Activated CD4-positive, alpha-beta T cell treated with anti-CD3 and anti-CD28 coated beads, Interleukin-2, amount 10 ng/mL, durations not matched to agents 7 days and 5 days (primary cell): ENCODE measurements around the gene GLB1L3. TPM values are rescaled to one million over a fixed set of nuclear protein-coding genes. Genes with fewer than 3 reads are reported as not detected.
"Not testable (repeated sequence)": the region's sequence is repeated elsewhere in the genome, so short reads cannot be mapped to it uniquely, and the experiment has no call there.

ENCODE experiments used
- CTCF ChIA-PET: fragments of 350-600 bp; sonication (Branson Sonifier 250); formaldehyde crosslinking; loops from one replicate; lab custom pipeline; 2021; ENCODE audit warnings: antibody characterized with exemption; lab: Charles Lee
- POLR2A ChIA-PET: fragments of 350-600 bp; sonication (Branson Sonifier 250); formaldehyde crosslinking; loops from one replicate; lab custom pipeline; 2021; ENCODE audit warnings: antibody characterized with exemption; lab: Charles Lee
- DNase-seq: peaks from one replicate; pipeline ENCODE4 v3.0.0-alpha.2; 2020
- H3K27ac Mint-ChIP-seq: one replicate; pipeline ENCODE4 v1.8.0; 2021; ENCODE audit warnings: mild to moderate bottlenecking, moderate library complexity, mixed read lengths
- H3K27me3 Mint-ChIP-seq: one replicate; pipeline ENCODE4 v1.8.0; 2021; ENCODE audit warnings: mixed read lengths
- H3K36me3 Mint-ChIP-seq: one replicate; pipeline ENCODE4 v1.8.0; 2021; ENCODE audit warnings: low read depth, mixed read lengths
- H3K4me1 Mint-ChIP-seq: one replicate; pipeline ENCODE4 v1.8.0; 2021; ENCODE audit warnings: mixed read lengths
- H3K4me3 Mint-ChIP-seq: one replicate; pipeline ENCODE4 v1.8.0; 2021; ENCODE audit warnings: mild to moderate bottlenecking, moderate library complexity, mixed read lengths
- H3K9me3 Mint-ChIP-seq: one replicate; pipeline ENCODE4 v1.8.0; 2021; ENCODE audit warnings: mixed read lengths
- total RNA-seq, 2 experiments: library from RNA; stranded (reverse); gene quantifications; one replicate each; pipeline ENCODE4 v1.2.3, GENCODE V29; 2021

Gene GLB1L3
- total RNA-seq, 2 experiments from 2014 or later: 6.8 to 7.2 TPM

- Mint-ChIP-seq H3K27me3 (no peaks in the 10 kb centered on the region), H3K27ac (no peak overlapping the region), H3K36me3 (peaks cover 15% of the 10 kb centered on the region), H3K4me1 (peaks cover 4% of the 10 kb centered on the region), H3K9me3 (no peaks in the 10 kb centered on the region), H3K4me3 (no peak overlapping the region)
- ChIA-PET POLR2A (interaction anchor here (0.6 kb wide), 1 partner anchor 1610 kb away, joined by 3 read pairs; no protein-coding TSS in a partner anchor), CTCF (interaction anchor here (0.8 kb wide), 1 partner anchor 9 kb away, joined by 3 read pairs; no protein-coding TSS in a partner anchor)
- DNase-seq: no peak
Measured at GRCh38 chr11:134282121-134283045, 6.2 kb downstream of the GLB1L3 start.

DNA sequence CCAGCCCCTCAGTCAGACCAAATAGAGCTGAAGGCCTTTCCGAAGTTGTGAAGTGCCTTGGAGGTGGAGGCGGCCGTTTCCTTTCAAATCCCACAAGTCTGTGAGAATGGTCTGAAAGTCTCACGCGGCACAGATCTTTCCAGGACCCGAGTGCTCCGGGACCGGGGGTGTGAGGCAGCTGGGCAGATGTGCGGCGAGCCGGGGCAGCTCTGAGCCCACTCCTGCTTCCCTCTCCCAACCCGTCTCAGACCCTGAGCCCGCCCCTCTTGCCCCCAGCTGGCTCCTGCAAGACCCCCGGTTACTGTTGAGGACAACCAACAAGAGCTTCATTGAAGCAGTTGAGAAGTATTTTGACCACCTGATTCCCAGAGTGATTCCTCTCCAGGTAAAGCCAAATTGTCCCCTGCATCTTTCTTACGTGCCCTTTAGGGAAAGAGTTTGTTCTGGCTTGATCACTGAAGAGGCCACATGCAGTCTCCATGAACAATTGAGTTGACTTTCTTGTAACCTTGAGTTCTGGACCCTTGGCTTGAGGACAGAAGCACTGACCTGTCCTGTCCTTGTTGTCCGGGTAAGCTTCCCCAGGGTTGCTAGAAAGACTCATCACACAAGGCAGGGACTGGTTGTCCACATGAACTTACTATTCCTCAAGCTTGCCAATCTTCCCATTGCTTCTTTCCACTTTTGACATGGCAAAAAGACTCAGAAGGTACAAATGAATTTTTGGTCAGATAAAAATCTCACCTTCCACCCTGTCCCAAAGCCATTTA, 7.5 kb downstream of the GLB1L3 start:
- POLR2A ChIA-PET: no interaction called here
- H3K4me1 Mint-ChIP-seq: peaks cover 3% of the 10 kb centered on the region
- CTCF ChIA-PET: interaction anchor here (0.6 kb wide), 1 partner anchor 95 kb away, joined by 3 read pairs; no protein-coding TSS in a partner anchor

DNA sequence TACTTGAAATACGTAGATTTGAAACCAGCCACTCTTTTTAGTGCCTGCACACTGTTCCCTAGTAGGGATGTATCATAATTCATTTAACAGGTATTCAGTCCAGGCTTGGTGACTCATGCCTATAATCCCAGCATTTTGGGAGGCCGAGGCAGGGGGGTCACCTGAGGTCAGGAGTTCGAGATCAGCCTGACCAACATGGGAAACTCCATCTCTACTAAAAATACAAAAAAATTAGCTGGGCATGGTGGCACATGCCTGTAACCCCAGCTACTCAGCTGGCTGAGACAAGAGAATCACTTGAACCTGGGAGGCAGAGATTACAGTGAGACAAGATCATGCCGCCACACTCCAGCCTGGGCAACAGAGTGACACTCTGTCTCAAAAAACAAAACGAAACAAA, 8.2 kb downstream of the GLB1L3 start:
- H3K27me3 Mint-ChIP-seq, CTCF ChIA-PET, H3K9me3 Mint-ChIP-seq, H3K4me3 Mint-ChIP-seq, H3K4me1 Mint-ChIP-seq, POLR2A ChIA-PET, DNase-seq, H3K27ac Mint-ChIP-seq, H3K36me3 Mint-ChIP-seq: not testable (repeated sequence)

More for the DNA sequence above, 7.5 kb downstream of the GLB1L3 start:
- DNase-seq: no peak
- Mint-ChIP-seq H3K27ac (no peak overlapping the region), H3K27me3 (no peaks in the 10 kb centered on the region), H3K9me3 (no peaks in the 10 kb centered on the region), H3K4me3 (no peak overlapping the region), H3K36me3 (peaks cover 7% of the 10 kb centered on the region)

- no peak overlapping the region for H3K27ac Mint-ChIP-seq
- DNase-seq: no peak
- peaks cover 3% of the 10 kb centered on the region for H3K36me3 Mint-ChIP-seq
- ChIA-PET POLR2A (no interaction called here), CTCF (interaction anchor here (4.3 kb wide), 1 partner anchor 11 kb away, joined by 15 read pairs; the partner anchor contains the start of gene GLB1L3)
- no peak overlapping the region for H3K4me3 Mint-ChIP-seq
- H3K9me3 Mint-ChIP-seq: no peaks in the 10 kb centered on the region
- no peaks in the 10 kb centered on the region for H3K27me3 Mint-ChIP-seq
- H3K4me1 Mint-ChIP-seq: no peaks in the 10 kb centered on the region
Measured at GRCh38 chr11:134287561-134287960, 11.4 kb downstream of the GLB1L3 start.

GRCh38 chr11:134288486-134288885, 12.3 kb downstream of the GLB1L3 start:
- Mint-ChIP-seq H3K27ac (no peak overlapping the region), H3K36me3 (peaks cover 3% of the 10 kb centered on the region), H3K4me1 (no peaks in the 10 kb centered on the region), H3K9me3 (no peaks in the 10 kb centered on the region), H3K27me3 (no peaks in the 10 kb centered on the region), H3K4me3 (no peak overlapping the region)
- DNase-seq: no peak
- POLR2A ChIA-PET: no interaction called here
- CTCF ChIA-PET: interaction anchor here (4.3 kb wide), 1 partner anchor 12 kb away, joined by 15 read pairs; the partner anchor contains the start of gene GLB1L3

DNA sequence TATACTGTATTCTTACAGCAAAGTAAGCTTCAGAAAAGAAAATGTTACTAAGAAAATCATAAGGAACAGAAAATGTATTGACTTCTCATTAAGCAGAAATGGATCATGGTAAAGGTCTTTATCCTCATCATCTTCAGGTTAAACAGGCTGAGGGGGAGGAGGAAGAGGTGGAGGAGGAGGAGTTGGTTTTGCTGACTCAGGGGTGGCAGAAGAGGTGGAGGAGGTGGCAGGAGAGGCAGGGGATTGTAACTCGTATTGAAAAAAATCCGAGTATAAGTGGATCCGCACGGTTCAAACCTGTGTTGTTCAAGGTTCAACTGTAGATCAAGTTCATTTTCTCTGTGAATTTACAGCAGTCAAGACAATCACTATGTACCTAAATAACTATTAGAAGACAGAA, 13.0 kb downstream of the GLB1L3 start:
- CTCF ChIA-PET: interaction anchor here (4.3 kb wide), 1 partner anchor 13 kb away, joined by 15 read pairs; the partner anchor contains the start of gene GLB1L3

DNA sequence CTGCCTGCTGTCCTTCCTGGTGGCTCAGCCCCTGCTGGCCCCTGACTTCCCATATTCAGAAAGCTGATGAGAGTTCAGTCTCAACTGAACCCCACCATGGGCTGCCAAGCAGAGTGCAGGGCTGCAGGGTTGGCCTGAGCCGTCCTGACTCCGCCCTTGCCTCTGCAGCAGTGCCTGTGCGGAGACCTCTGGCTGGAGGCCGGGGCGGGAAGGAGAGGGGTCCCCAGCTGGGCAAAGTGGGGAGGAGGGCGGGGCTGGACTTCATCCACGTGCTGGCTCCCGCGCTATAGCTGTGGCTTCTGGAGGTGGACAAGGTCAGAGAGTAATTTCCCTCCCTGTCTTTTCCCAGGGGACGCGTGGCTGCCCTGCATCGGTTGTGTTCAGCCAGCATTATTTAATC, 13.6 kb downstream of the GLB1L3 start:
- DNase-seq: no peak
- Mint-ChIP-seq H3K9me3 (no peaks in the 10 kb centered on the region), H3K4me1 (no peaks in the 10 kb centered on the region), H3K27me3 (no peaks in the 10 kb centered on the region), H3K4me3 (no peak overlapping the region), H3K36me3 (no peaks in the 10 kb centered on the region), H3K27ac (no peak overlapping the region)
- CTCF ChIA-PET: interaction anchor here (1.1 kb wide), 1 partner anchor 12 kb away, joined by 3 read pairs; no protein-coding TSS in a partner anchor
- POLR2A ChIA-PET: no interaction called here

More for the DNA sequence above, 13.0 kb downstream of the GLB1L3 start:
- no peaks in the 10 kb centered on the region for H3K9me3 Mint-ChIP-seq
- H3K4me3 Mint-ChIP-seq: no peak overlapping the region
- H3K4me1 Mint-ChIP-seq: no peaks in the 10 kb centered on the region
- POLR2A ChIA-PET: no interaction called here
- no peak overlapping the region for H3K27ac Mint-ChIP-seq
- H3K36me3 Mint-ChIP-seq: peaks cover under 1% of the 10 kb centered on the region
- no peak for DNase-seq
- H3K27me3 Mint-ChIP-seq: no peaks in the 10 kb centered on the region

DNA sequence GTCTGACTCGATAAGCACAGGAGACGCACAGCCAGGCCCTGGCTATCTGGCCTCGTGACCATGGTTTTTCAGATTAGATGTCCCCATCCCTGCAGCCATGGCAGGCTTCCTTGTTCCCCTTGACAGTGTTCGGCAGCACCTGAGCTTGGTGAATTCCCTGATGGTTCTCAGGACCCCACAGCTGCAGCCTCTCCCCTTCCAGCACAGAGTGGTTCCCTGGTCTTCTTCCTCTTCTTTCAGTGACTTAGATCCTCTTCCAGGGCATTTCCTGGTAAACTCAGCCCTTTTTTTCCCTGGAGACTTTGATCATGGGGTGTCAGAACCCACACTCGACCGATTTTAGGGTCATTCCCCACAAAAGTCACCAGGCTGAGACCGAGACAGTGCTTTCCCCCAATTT, 14.5 kb downstream of the GLB1L3 start:
- no peak overlapping the region for H3K4me3 Mint-ChIP-seq
- peaks cover under 1% of the 10 kb centered on the region for H3K36me3 Mint-ChIP-seq
- no peaks in the 10 kb centered on the region for H3K27me3 Mint-ChIP-seq
- no peaks in the 10 kb centered on the region for H3K4me1 Mint-ChIP-seq
- no peak overlapping the region for H3K27ac Mint-ChIP-seq
- CTCF ChIA-PET: interaction anchor here (0.8 to 1.3 kb wide), 3 partner anchors 10 to 13 kb away, joined by 3 to 7 read pairs (median 3); no protein-coding TSS in a partner anchor
- H3K9me3 Mint-ChIP-seq: no peaks in the 10 kb centered on the region
- POLR2A ChIA-PET: no interaction called here
- no peak for DNase-seq

GRCh38 chr11:134291196-134291595, 15.0 kb downstream of the GLB1L3 start:
- H3K27me3 Mint-ChIP-seq: no peaks in the 10 kb centered on the region
- no peak for DNase-seq
- POLR2A ChIA-PET: no interaction called here
- no peak overlapping the region for H3K4me3 Mint-ChIP-seq
- H3K4me1 Mint-ChIP-seq: no peaks in the 10 kb centered on the region
- peaks cover 2% of the 10 kb centered on the region for H3K36me3 Mint-ChIP-seq
- CTCF ChIA-PET: interaction anchor here (0.8 to 1.3 kb wide), 2 partner anchors 10 to 14 kb away, joined by 3 to 7 read pairs; no protein-coding TSS in a partner anchor
- H3K27ac Mint-ChIP-seq: no peak overlapping the region
- no peaks in the 10 kb centered on the region for H3K9me3 Mint-ChIP-seq

DNA sequence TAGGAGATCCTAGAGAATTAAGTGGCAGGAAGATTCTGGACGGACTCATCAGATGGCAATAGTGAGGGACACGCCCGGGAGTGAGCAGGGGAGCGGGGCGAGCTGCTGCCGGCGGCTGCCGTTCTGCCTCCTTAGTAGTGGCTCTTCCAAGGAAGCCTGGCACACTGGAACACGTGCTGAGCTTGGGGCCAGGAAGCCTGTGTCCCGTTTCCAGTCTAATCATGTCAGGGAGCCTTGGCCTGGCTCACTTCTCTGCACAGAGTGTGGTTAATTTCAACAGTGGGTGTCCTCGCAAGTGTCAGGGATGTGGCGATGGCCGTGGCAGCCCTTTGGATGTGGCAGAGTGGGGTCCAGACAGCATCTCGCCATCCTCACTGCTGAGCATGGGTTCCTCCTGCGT, 16.5 kb downstream of the GLB1L3 start:
- CTCF ChIA-PET: interaction anchor here (2.1 kb wide), 1 partner anchor 16 kb away, joined by 11 read pairs; the partner anchor contains the start of gene GLB1L3
- POLR2A ChIA-PET: no interaction called here

GRCh38 chr11:134293119-134294113, 17.2 kb downstream of the GLB1L3 start:
- Mint-ChIP-seq H3K36me3 (peaks cover 4% of the 10 kb centered on the region), H3K4me1 (no peaks in the 10 kb centered on the region), H3K4me3 (no peak overlapping the region), H3K27ac (peak overlapping the region; percentile 36), H3K9me3 (no peaks in the 10 kb centered on the region), H3K27me3 (no peaks in the 10 kb centered on the region)
- DNase-seq: no peak
- CTCF ChIA-PET: interaction anchor here (2.1 kb wide), 1 partner anchor 17 kb away, joined by 11 read pairs; the partner anchor contains the start of gene GLB1L3
- POLR2A ChIA-PET: no interaction called here

More for the DNA sequence above, 16.5 kb downstream of the GLB1L3 start:
- Mint-ChIP-seq H3K9me3 (no peaks in the 10 kb centered on the region), H3K4me1 (no peaks in the 10 kb centered on the region), H3K36me3 (peaks cover 2% of the 10 kb centered on the region), H3K27me3 (no peaks in the 10 kb centered on the region), H3K4me3 (no peak overlapping the region), H3K27ac (no peak overlapping the region)
- DNase-seq: no peak
